Measurements from ENCODE around the gene CEP192. TPM values are rescaled to one million over a fixed set of nuclear protein-coding genes. Genes with fewer than 3 reads are reported as not detected.

The CEP192 gene
- total RNA-seq, 3 donors from 2014 or later (not counting 1 experiment from before 2014, with no cell fraction given) = 41.3 to 47.9 (median 43.4) TPM

- peaks cover 25% of the 10 kb centered on the region for H3K36me3 ChIP-seq (ENCODE audit: control insufficient read depth, insufficient read depth, low read length)
- TF ChIP-seq CTCF (IDR thresholded peaks at IDR 0.05) = no peak
- WGBS (ENCODE audit: insufficient coverage) = 93% methylated on average over 6 of the region's 7 CpGs
Observed at GRCh38 chr18:13035249-13035914, 44.2 kb downstream of the CEP192 start.

GRCh38 chr18:13036622-13037320, 45.6 kb downstream of the CEP192 start:
- no peaks in the 10 kb centered on the region for H3K27me3 Mint-ChIP-seq (ENCODE audit: low read depth in 2 of 2)
- no peak overlapping the region for H3K4me3 Mint-ChIP-seq
- H3K4me1 Mint-ChIP-seq = peaks cover 12 to 19% of the 10 kb centered on the region in 2 donors
- no peak overlapping the region for H3K4me3 ChIP-seq (ENCODE audit: low read length)
- H3K9me3 Mint-ChIP-seq = no peaks in the 10 kb centered on the region
- peaks cover 21% of the 10 kb centered on the region for H3K36me3 ChIP-seq (ENCODE audit: control insufficient read depth, insufficient read depth, low read length)
- H3K36me3 Mint-ChIP-seq = peaks cover 8% of the 10 kb centered on the region
- ATAC-seq = no peak
- intact Hi-C loops (cut with micrococcal nuclease) = no loop called here
- TF ChIP-seq CTCF (IDR thresholded peaks at IDR 0.05) = no peak
- peaks cover 5% of the 10 kb centered on the region for H3K4me1 ChIP-seq (ENCODE audit: control insufficient read depth, insufficient read depth, low read length)
- no peaks in the 10 kb centered on the region for H3K27me3 ChIP-seq (ENCODE audit: control insufficient read depth, insufficient read depth, low read length)
- H3K9me3 ChIP-seq (ENCODE audit: control insufficient read depth, insufficient read depth, low read length) = no peaks in the 10 kb centered on the region
- no peak for DNase-seq
- no peak overlapping the region for H3K27ac ChIP-seq (ENCODE audit: low read length)
- WGBS (ENCODE audit: insufficient coverage) = 98% methylated on average over 6 of the region's 7 CpGs
- H3K27ac Mint-ChIP-seq = no peak overlapping the region

More at GRCh38 chr18:13035249-13035914, 44.2 kb downstream of the CEP192 start:
- ATAC-seq = no peak
- peaks cover 16 to 29% of the 10 kb centered on the region in 2 donors for H3K4me1 Mint-ChIP-seq
- H3K27ac ChIP-seq (ENCODE audit: low read length) = no peak overlapping the region
- peaks cover 6% of the 10 kb centered on the region for H3K4me1 ChIP-seq (ENCODE audit: control insufficient read depth, insufficient read depth, low read length)
- H3K27ac Mint-ChIP-seq = no peak overlapping the region
- H3K9me3 ChIP-seq (ENCODE audit: control insufficient read depth, insufficient read depth, low read length) = no peaks in the 10 kb centered on the region
- H3K36me3 Mint-ChIP-seq = peaks cover 19% of the 10 kb centered on the region
- H3K27me3 ChIP-seq (ENCODE audit: control insufficient read depth, insufficient read depth, low read length) = no peaks in the 10 kb centered on the region
- DNase-seq = no peak
- no peak overlapping the region for H3K4me3 ChIP-seq (ENCODE audit: low read length)
- intact Hi-C loops (cut with micrococcal nuclease) = no loop called here
- no peak overlapping the region for H3K4me3 Mint-ChIP-seq
- no peaks in the 10 kb centered on the region for H3K9me3 Mint-ChIP-seq
- peaks cover 0 to 5% of the 10 kb centered on the region in 2 donors for H3K27me3 Mint-ChIP-seq (ENCODE audit: low read depth in 2 of 2)

- peaks cover 4 to 8% of the 10 kb centered on the region in 2 donors for H3K4me1 Mint-ChIP-seq
- no peaks in the 10 kb centered on the region for H3K27me3 Mint-ChIP-seq (ENCODE audit: low read depth in 2 of 2)
- DNase-seq (no peak), ATAC-seq (no peak)
- Histone ChIP-seq H3K4me3 (ENCODE audit: low read length) (no peak overlapping the region), H3K4me1 (ENCODE audit: control insufficient read depth, insufficient read depth, low read length) (no peaks in the 10 kb centered on the region), H3K27ac (ENCODE audit: low read length) (no peak overlapping the region), H3K27me3 (ENCODE audit: control insufficient read depth, insufficient read depth, low read length) (no peaks in the 10 kb centered on the region), H3K9me3 (ENCODE audit: control insufficient read depth, insufficient read depth, low read length) (no peaks in the 10 kb centered on the region), H3K36me3 (ENCODE audit: control insufficient read depth, insufficient read depth, low read length) (peaks cover 34% of the 10 kb centered on the region)
- H3K27ac Mint-ChIP-seq = peak overlapping the region in 1 of 2 donors; percentile 29
- H3K4me3 Mint-ChIP-seq = no peak overlapping the region
- no peak for TF ChIP-seq CTCF (IDR thresholded peaks at IDR 0.05)
- H3K9me3 Mint-ChIP-seq = no peaks in the 10 kb centered on the region
- H3K36me3 Mint-ChIP-seq = peaks cover 12% of the 10 kb centered on the region
- intact Hi-C loops (cut with micrococcal nuclease) = no loop called here
- no CpG with 5 or more reads among the region's 1 CpG for WGBS (ENCODE audit: insufficient coverage)
Observed at GRCh38 chr18:13039806-13040205, 48.6 kb downstream of the CEP192 start.
